K562 (cell line): ENCODE results near the gene CDK5R2. TPM values are rescaled to one million over a fixed set of nuclear protein-coding genes. Genes with fewer than 3 reads are reported as not detected.

Experiments used
- PRMT5 ChIP-seq: sonication (generic); formaldehyde crosslinking; IDR thresholded peaks from 2 replicates; pipeline ENCODE4 v1.5.0; 2020; ENCODE audit warnings: missing genetic modification reagents
- REST ChIP-seq, 2 experiments: fragments of 450-650 bp; formaldehyde crosslinking in 1 of 2; IDR thresholded peaks; 2 replicates each; pipeline versions ENCODE4 v1.4.0 to v1.6.1; 2014 to 2020; ENCODE audit warnings: mild to moderate bottlenecking in 2 of 2, borderline replicate concordance in 1 of 2, low read depth in 1 of 2
- SREBF1 ChIP-seq: fragments of 150-350 bp; IDR thresholded peaks from 2 replicates; pipeline ENCODE4 v1.6.1; 2014; ENCODE audit warnings: antibody characterized with exemption, low read depth, low read length, borderline replicate concordance
- TCF3 ChIP-seq: sonication (generic); formaldehyde crosslinking; IDR thresholded peaks from 2 replicates; pipeline ENCODE4 v1.4.0; 2020; ENCODE audit warnings: mild to moderate bottlenecking, missing genetic modification reagents
- polyA plus RNA-seq, 8 experiments: library from polyadenylated mRNA; depleted of rRNA in 4 of 8; stranded (reverse) in 5 of 8; unstranded in 3 of 8; fragments of >200 nt; fragmentation: Nextera tagmentation in 2 of 8; fragmentation: Illumina TruSeq in 1 of 8; extraction: Ambion mirVana in 2 of 8; extraction: Trizol in 1 of 8; gene quantifications; 2 replicates each; pipeline versions ENCODE4 v1.2.1 to v1.2.3, GENCODE V29; 2011 to 2014; ENCODE audit warnings: inconsistent platforms in 1 of 8, missing spikeins in 1 of 8
- total RNA-seq, 7 experiments: library from RNA; depleted of rRNA in 6 of 7; stranded (reverse); fragments of >200 nt in 6 of 7; fragmentation: Illumina TruSeq in 2 of 7; extraction: Trizol in 2 of 7; gene quantifications; 2 replicates each; pipeline versions ENCODE4 v1.2.1 to v1.2.3, GENCODE V29; 2011 to 2021; ENCODE audit warnings: low replicate concordance in 1 of 7

The CDK5R2 gene
- total and polyA plus RNA-seq, 9 of the 15 experiments (the other 6 are each of a cell fraction or from before 2014, with no cell fraction given): 0.09 TPM; not detected in 8

GRCh38 chr2:218961651-218962570 lies 2.4 kb downstream of the CDK5R2 start (continued):
- TF ChIP-seq PRMT5 (peak; percentile 39; the same call in 1 of the 2 replicates), SREBF1 (no peak), REST (IDR thresholded peaks at IDR 0.05; ENCODE audit: borderline replicate concordance) (peak; percentile 95), REST (CRISPR knock-in tag; IDR thresholded peaks at IDR 0.05; ENCODE audit: low read depth) (peak; percentile 94), TCF3 (CRISPR knock-in tag) (no peak)
